ENCODE data around the gene NPLOC4. TPM values are rescaled to one million over a fixed set of nuclear protein-coding genes. Genes with fewer than 3 reads are reported as not detected.

Gene NPLOC4
- total RNA-seq, 2 experiments from 2014 or later: 67.0 to 68.6 TPM

DNA sequence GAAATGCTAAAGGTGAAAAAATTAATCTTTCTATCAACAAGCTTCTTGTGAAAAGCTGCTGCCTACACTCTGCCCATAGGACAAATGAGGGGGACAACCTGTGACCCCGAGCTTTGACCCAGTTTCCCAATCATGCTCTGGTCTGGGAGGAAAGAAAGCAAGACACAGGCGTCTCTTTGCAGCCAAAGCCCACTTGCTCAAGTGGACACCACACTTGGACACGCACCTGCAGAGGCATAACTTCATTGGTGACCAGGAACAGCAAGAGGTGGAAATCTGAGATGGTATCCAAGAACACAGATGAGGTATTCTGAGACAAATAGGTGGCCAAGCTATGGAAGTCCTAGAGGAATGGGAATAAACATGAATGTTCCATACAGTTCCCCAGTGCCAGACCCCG is 69.7 kb downstream of the NPLOC4 start:
- CTCF ChIA-PET: no interaction called here
- intact Hi-C loops (cut with micrococcal nuclease): no loop called here
- H3K27me3 Mint-ChIP-seq (ENCODE audit: low read depth): no peaks in the 10 kb centered on the region
- no peak for DNase-seq
- peaks cover 31% of the 10 kb centered on the region for H3K36me3 Mint-ChIP-seq (ENCODE audit: low read depth)
- no peak overlapping the region for H3K27ac Mint-ChIP-seq
- no peak overlapping the region for H3K4me3 Mint-ChIP-seq
- H3K4me1 Mint-ChIP-seq (ENCODE audit: low read depth): no peaks in the 10 kb centered on the region
- H3K9me3 Mint-ChIP-seq: no peaks in the 10 kb centered on the region

- Mint-ChIP-seq H3K9me3 (no peaks in the 10 kb centered on the region), H3K4me1 (ENCODE audit: low read depth) (no peaks in the 10 kb centered on the region), H3K27me3 (ENCODE audit: low read depth) (no peaks in the 10 kb centered on the region), H3K36me3 (ENCODE audit: low read depth) (peaks cover 31% of the 10 kb centered on the region), H3K27ac (no peak overlapping the region), H3K4me3 (no peak overlapping the region)
- CTCF ChIA-PET: interaction anchor here (0.6 kb wide), 1 partner anchor 58 kb away, joined by 3 read pairs; no protein-coding TSS in a partner anchor
- intact Hi-C loops (cut with micrococcal nuclease): no loop called here
- no peak for DNase-seq
Observed at GRCh38 chr17:81566461-81567126, 70.3 kb downstream of the NPLOC4 start.

GRCh38 chr17:81565231-81565630 is 71.7 kb downstream of the NPLOC4 start:
- Mint-ChIP-seq H3K4me3 (no peak overlapping the region), H3K4me1 (ENCODE audit: low read depth) (peaks cover 4% of the 10 kb centered on the region), H3K9me3 (no peaks in the 10 kb centered on the region), H3K36me3 (ENCODE audit: low read depth) (peaks cover 32% of the 10 kb centered on the region), H3K27ac (no peak overlapping the region), H3K27me3 (ENCODE audit: low read depth) (no peaks in the 10 kb centered on the region)
- no peak for DNase-seq
- intact Hi-C loops (cut with micrococcal nuclease): no loop called here
- CTCF ChIA-PET: no interaction called here

DNA sequence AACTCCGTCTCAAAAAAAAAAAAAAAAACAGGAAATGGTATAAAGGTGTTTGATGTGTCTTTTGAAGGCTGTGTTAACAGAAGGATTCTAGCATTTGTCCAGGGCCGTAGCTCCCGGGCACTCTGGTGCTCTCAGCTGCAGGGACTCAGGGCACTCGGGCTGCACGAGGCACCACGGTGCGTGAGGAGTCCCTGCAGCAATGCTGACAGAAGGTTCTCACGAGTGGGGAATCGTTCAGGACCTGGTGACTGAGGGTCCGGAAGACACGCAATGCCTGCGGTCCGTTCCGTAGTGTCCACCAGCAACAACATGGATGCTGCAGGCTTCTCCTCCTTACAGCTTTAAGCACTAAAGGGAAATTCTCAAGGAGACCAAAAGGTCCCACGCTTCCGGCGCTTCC is 72.1 kb downstream of the NPLOC4 start:
- H3K36me3 Mint-ChIP-seq (ENCODE audit: low read depth): peaks cover 32% of the 10 kb centered on the region
- peaks cover 4% of the 10 kb centered on the region for H3K4me1 Mint-ChIP-seq (ENCODE audit: low read depth)
- DNase-seq: no peak
- intact Hi-C loops (cut with micrococcal nuclease): no loop called here
- H3K27me3 Mint-ChIP-seq (ENCODE audit: low read depth): no peaks in the 10 kb centered on the region
- H3K27ac Mint-ChIP-seq: no peak overlapping the region
- H3K4me3 Mint-ChIP-seq: no peak overlapping the region
- H3K9me3 Mint-ChIP-seq: no peaks in the 10 kb centered on the region
- CTCF ChIA-PET: no interaction called here

DNA sequence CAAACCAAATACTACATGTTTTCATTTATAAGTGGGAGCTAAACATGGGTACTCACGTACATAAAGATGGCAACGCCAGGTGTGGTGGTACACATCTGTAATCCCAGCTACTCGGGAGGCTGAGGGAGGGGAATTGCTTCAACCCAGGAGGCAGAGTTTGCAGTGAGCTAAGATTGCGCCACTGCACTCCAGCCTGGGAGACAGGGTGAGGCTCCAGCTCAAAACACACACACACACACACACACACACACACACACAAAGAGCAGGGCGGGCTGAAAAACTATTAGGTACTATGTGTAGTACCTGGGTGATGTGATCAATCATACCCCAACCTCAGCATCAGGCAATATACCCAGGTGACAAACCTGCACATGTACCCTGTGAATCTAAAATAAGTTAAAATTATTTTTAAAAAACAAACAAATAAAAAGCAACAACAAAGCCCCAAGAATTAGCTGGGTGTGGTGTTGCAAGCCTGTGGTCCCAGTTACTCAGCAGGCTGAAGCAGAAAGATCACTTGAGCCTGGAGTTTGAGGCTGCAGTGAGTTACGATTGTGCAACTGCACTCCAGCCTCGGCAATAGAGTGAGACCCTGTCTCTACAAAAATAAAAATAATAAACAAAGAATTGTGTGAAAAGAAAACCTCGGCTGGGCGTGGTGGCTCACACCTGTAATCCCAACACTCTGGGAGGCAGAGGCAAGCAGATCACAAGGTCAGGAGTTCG is 72.9 kb downstream of the NPLOC4 start:
- CTCF ChIA-PET: interaction anchor here (0.7 to 0.8 kb wide), 2 partner anchors 34 to 104 kb away, joined by 3 read pairs; no protein-coding TSS in a partner anchor
- Mint-ChIP-seq H3K4me1 (ENCODE audit: low read depth) (peaks cover 4% of the 10 kb centered on the region), H3K4me3 (no peak overlapping the region), H3K27me3 (ENCODE audit: low read depth) (no peaks in the 10 kb centered on the region), H3K27ac (no peak overlapping the region), H3K9me3 (no peaks in the 10 kb centered on the region), H3K36me3 (ENCODE audit: low read depth) (peaks cover 32% of the 10 kb centered on the region)
- no peak for DNase-seq
- intact Hi-C loops (cut with micrococcal nuclease): no loop called here

- no peaks in the 10 kb centered on the region for H3K27me3 Mint-ChIP-seq (ENCODE audit: low read depth)
- H3K9me3 Mint-ChIP-seq: no peaks in the 10 kb centered on the region
- no peak for DNase-seq
- peaks cover 31% of the 10 kb centered on the region for H3K36me3 Mint-ChIP-seq (ENCODE audit: low read depth)
- intact Hi-C loops (cut with micrococcal nuclease): no loop called here
- H3K27ac Mint-ChIP-seq: no peak overlapping the region
- CTCF ChIA-PET: no interaction called here
- no peak overlapping the region for H3K4me3 Mint-ChIP-seq
- H3K4me1 Mint-ChIP-seq (ENCODE audit: low read depth): peaks cover 4% of the 10 kb centered on the region
Observed at GRCh38 chr17:81561494-81561885, 75.4 kb downstream of the NPLOC4 start.

GRCh38 chr17:81558941-81559806 is 77.7 kb downstream of the NPLOC4 start:
- peaks cover 18% of the 10 kb centered on the region for H3K36me3 Mint-ChIP-seq (ENCODE audit: low read depth)
- DNase-seq: no peak
- H3K4me1 Mint-ChIP-seq (ENCODE audit: low read depth): peaks cover 8% of the 10 kb centered on the region
- CTCF ChIA-PET: no interaction called here
- intact Hi-C loops (cut with micrococcal nuclease): no loop called here
- no peak overlapping the region for H3K4me3 Mint-ChIP-seq
- no peaks in the 10 kb centered on the region for H3K9me3 Mint-ChIP-seq
- H3K27ac Mint-ChIP-seq: no peak overlapping the region
- no peaks in the 10 kb centered on the region for H3K27me3 Mint-ChIP-seq (ENCODE audit: low read depth)

GRCh38 chr17:81558115-81558468 is 78.8 kb downstream of the NPLOC4 start:
- Mint-ChIP-seq H3K4me3 (no peak overlapping the region), H3K4me1 (ENCODE audit: low read depth) (peaks cover 19% of the 10 kb centered on the region), H3K9me3 (no peaks in the 10 kb centered on the region), H3K36me3 (ENCODE audit: low read depth) (peaks cover 18% of the 10 kb centered on the region), H3K27ac (no peak overlapping the region), H3K27me3 (ENCODE audit: low read depth) (no peaks in the 10 kb centered on the region)
- intact Hi-C loops (cut with micrococcal nuclease): no loop called here
- no peak for DNase-seq
- CTCF ChIA-PET: no interaction called here

DNA sequence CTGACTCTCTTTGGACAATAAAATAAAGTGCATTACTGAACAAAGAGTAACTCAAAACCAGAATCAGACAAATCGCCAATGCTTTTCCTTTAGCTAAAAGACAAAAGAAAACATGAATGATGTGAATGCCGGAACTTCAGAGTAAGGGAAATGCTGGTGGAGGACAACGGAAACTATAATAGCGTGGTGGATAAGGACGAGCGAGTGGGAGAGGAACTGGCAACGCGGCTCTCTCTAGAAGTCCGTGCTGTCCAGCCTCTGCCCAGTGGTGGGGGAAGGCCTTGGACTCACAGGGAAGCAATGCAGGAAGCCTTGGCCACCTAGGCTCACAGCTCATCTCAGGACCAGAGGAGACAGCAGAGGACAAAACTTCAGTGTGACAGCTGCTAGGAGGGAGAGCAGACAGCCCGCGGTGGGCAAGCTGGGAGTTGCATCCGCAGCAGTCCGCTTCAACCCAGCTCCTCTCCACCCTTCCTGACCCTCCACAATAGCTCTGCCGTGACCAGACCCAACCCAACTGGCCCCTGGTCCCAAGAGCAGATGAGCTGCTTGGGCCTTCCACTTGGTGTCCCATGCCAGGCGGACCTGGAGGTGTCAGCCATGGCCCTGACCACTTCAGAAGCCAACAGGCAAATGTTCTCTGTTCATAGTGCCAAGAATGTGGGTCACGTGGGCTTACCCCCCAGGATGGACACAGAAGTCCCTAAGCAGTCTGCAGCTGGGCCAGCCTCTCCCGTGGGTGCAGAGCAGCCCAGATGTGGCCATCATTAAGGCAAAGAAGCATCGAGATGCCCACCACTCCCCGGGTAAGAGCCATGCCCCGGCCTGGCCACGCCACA is 79.4 kb downstream of the NPLOC4 start:
- no peak overlapping the region for H3K27ac Mint-ChIP-seq
- no peak overlapping the region for H3K4me3 Mint-ChIP-seq
- DNase-seq: no peak
- H3K9me3 Mint-ChIP-seq: no peaks in the 10 kb centered on the region
- H3K36me3 Mint-ChIP-seq (ENCODE audit: low read depth): peaks cover 15% of the 10 kb centered on the region
- peaks cover 19% of the 10 kb centered on the region for H3K4me1 Mint-ChIP-seq (ENCODE audit: low read depth)
- H3K27me3 Mint-ChIP-seq (ENCODE audit: low read depth): no peaks in the 10 kb centered on the region
- CTCF ChIA-PET: interaction anchor here (1.7 kb wide), 1 partner anchor 43 kb away, joined by 4 read pairs; no protein-coding TSS in a partner anchor
- intact Hi-C loops (cut with micrococcal nuclease): no loop called here

DNA sequence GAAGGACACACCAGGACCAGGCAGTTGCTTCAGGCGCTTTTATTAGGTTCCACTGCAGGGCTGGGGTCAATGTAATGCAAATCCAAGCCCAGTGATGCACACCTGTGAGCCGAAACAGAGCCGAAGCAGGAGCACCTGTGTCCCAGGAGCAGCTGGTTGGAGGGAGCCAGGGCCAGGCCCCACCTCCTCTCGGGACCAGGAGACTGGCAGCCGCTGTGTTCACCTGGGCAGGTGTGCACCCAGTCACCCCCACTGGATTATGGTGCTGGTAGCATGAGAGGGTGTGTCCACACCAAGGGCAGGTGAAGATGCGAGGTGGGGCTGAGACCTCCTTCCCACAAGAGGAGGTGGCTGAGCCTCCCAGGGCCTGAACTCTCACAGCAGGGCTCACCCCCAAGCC is 80.0 kb downstream of the NPLOC4 start:
- intact Hi-C loops (cut with micrococcal nuclease): no loop called here
- peaks cover 12% of the 10 kb centered on the region for H3K36me3 Mint-ChIP-seq (ENCODE audit: low read depth)
- no peak overlapping the region for H3K27ac Mint-ChIP-seq
- CTCF ChIA-PET: interaction anchor here (1.7 kb wide), 1 partner anchor 44 kb away, joined by 4 read pairs; no protein-coding TSS in a partner anchor
- no peaks in the 10 kb centered on the region for H3K9me3 Mint-ChIP-seq
- H3K27me3 Mint-ChIP-seq (ENCODE audit: low read depth): no peaks in the 10 kb centered on the region
- H3K4me3 Mint-ChIP-seq: no peak overlapping the region
- peaks cover 19% of the 10 kb centered on the region for H3K4me1 Mint-ChIP-seq (ENCODE audit: low read depth)
- no peak for DNase-seq

- Mint-ChIP-seq H3K4me1 (ENCODE audit: low read depth) (peaks cover 22% of the 10 kb centered on the region), H3K36me3 (ENCODE audit: low read depth) (peaks cover 12% of the 10 kb centered on the region), H3K9me3 (no peaks in the 10 kb centered on the region), H3K4me3 (no peak overlapping the region), H3K27ac (no peak overlapping the region), H3K27me3 (ENCODE audit: low read depth) (no peaks in the 10 kb centered on the region)
- no peak for DNase-seq
- CTCF ChIA-PET: interaction anchor here (1.7 kb wide), 1 partner anchor 45 kb away, joined by 4 read pairs; no protein-coding TSS in a partner anchor
- intact Hi-C loops (cut with micrococcal nuclease): no loop called here
Observed at GRCh38 chr17:81556175-81556691, 80.7 kb downstream of the NPLOC4 start.

Measured in activated naive CD4-positive, alpha-beta T cell treated with anti-CD3 and anti-CD28 coated beads for 36 hours (primary cell).